GM19455 (cell line): Measurements from ENCODE around the gene C14orf180.

Source experiments
- ATAC-seq: cut with Tn5 transposase; IDR thresholded peaks from one replicate; pipeline ENCODE4 v1.9.1; 2021; ENCODE audit not compliant: unreplicated experiment

C14orf180 gene

GRCh38 chr14:104549536-104550339, 29.8 kb upstream of the C14orf180 start:
- ATAC-seq = no peak

GRCh38 chr14:104550340-104550860, 29.2 kb upstream of the C14orf180 start:
- ATAC-seq = no peak

- no peak for ATAC-seq
These were observed 28.5 kb upstream of the C14orf180 start for GRCh38 chr14:104550861-104551728.

- ATAC-seq = no peak
These were observed 27.5 kb upstream of the C14orf180 start for GRCh38 chr14:104551851-104552737.

- no peak for ATAC-seq
These were observed 26.8 kb upstream of the C14orf180 start for GRCh38 chr14:104552738-104553125.

GRCh38 chr14:104553166-104554087, 26.1 kb upstream of the C14orf180 start:
- no peak for ATAC-seq

GRCh38 chr14:104554088-104554607, 25.4 kb upstream of the C14orf180 start:
- no peak for ATAC-seq

GRCh38 chr14:104554608-104555429, 24.7 kb upstream of the C14orf180 start:
- no peak for ATAC-seq

GRCh38 chr14:104555430-104556255, 23.9 kb upstream of the C14orf180 start:
- ATAC-seq = no peak

GRCh38 chr14:104556256-104557021, 23.1 kb upstream of the C14orf180 start:
- ATAC-seq = no peak

- no peak for ATAC-seq
These were observed 22.5 kb upstream of the C14orf180 start for GRCh38 chr14:104557086-104557485.

GRCh38 chr14:104557766-104558165, 21.8 kb upstream of the C14orf180 start:
- ATAC-seq = no peak

- ATAC-seq = no peak
These were observed 21.1 kb upstream of the C14orf180 start for GRCh38 chr14:104558231-104559027.

GRCh38 chr14:104559028-104559803, 20.3 kb upstream of the C14orf180 start:
- no peak for ATAC-seq

GRCh38 chr14:104559804-104560585, 19.6 kb upstream of the C14orf180 start:
- ATAC-seq = no peak
